22Rv1 (cell line): ENCODE measurements around the gene CSTB.

Source experiments
- CTCF ChIP-seq: fragments of 450-650 bp; IDR thresholded peaks from 2 replicates; pipeline ENCODE4 v1.5.1; 2017; ENCODE audit warnings: mild to moderate bottlenecking
- ZFX ChIP-seq: fragments of 450-650 bp; IDR thresholded peaks from 2 replicates; pipeline ENCODE4 v1.6.1; 2017; ENCODE audit warnings: antibody characterized with exemption, borderline replicate concordance

GRCh38 chr21:43766734-43767497 is 9.2 kb downstream of the CSTB start:
- TF ChIP-seq CTCF (no peak), ZFX (no peak)
